ENCODE measurements around the gene KIAA0040.

- TF ChIP-seq CTCF (IDR thresholded peaks at IDR 0.05) (no peak), EZH2 (IDR thresholded peaks at IDR 0.05; ENCODE audit: borderline replicate concordance, insufficient read depth, low read depth, low read length, poor library complexity, severe bottlenecking) (no peak)
Measured at GRCh38 chr1:175163702-175164101, 28.9 kb downstream of the KIAA0040 start.

Measured in B cell (primary cell).